Vagina (tissue), 2 donors: ENCODE results near the gene DDX39B.

Source experiments
- POLR2A ChIP-seq, 2 donors: fragments of 450-650 bp; IDR thresholded peaks; one replicate each; pipeline ENCODE4 v1.6.1; 2017; ENCODE audit warnings: antibody characterized with exemption in 2 of 2, mild to moderate bottlenecking in 2 of 2, moderate library complexity in 2 of 2
- TF ChIP-seq, protein P1 (sequence below), 3 experiments: fragments of 450-650 bp in 2 of 3; fragments of 200-600 bp in 1 of 3; sonication (generic) in 1 of 3; IDR thresholded peaks; one replicate each; pipeline ENCODE4 v1.5.1; 2017 to 2019; ENCODE audit warnings: antibody characterized with exemption in 3 of 3, mild to moderate bottlenecking in 2 of 3, moderate library complexity in 2 of 3

DNA sequence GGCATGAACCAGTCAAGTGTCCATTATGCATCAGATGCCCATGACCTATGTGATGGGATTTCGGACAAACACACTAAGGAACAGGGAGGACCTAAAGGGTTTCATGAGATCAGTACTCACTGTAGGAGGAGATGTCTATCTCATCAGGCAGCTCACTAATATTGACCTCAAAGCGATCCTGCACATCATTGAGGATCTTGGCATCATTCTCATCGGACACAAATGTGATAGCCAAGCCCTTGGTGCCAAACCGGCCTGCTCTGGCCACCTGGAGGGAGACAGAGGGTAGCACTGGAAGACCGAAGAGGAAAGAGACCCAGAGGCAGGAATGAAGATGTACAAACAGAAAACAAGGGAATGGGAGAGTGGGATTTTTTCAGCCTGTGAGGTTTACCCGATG is 11.1 kb downstream of the DDX39B start:
- TF ChIP-seq, protein P1, sequence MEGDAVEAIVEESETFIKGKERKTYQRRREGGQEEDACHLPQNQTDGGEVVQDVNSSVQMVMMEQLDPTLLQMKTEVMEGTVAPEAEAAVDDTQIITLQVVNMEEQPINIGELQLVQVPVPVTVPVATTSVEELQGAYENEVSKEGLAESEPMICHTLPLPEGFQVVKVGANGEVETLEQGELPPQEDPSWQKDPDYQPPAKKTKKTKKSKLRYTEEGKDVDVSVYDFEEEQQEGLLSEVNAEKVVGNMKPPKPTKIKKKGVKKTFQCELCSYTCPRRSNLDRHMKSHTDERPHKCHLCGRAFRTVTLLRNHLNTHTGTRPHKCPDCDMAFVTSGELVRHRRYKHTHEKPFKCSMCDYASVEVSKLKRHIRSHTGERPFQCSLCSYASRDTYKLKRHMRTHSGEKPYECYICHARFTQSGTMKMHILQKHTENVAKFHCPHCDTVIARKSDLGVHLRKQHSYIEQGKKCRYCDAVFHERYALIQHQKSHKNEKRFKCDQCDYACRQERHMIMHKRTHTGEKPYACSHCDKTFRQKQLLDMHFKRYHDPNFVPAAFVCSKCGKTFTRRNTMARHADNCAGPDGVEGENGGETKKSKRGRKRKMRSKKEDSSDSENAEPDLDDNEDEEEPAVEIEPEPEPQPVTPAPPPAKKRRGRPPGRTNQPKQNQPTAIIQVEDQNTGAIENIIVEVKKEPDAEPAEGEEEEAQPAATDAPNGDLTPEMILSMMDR (IDR thresholded peaks at IDR 0.05): no peak
- TF ChIP-seq POLR2A (IDR thresholded peaks at IDR 0.05): no peak
